H9 (cell line): ENCODE data around the gene PRSS58. TPM values are rescaled to one million over a fixed set of nuclear protein-coding genes. Genes with fewer than 3 reads are reported as not detected.

Source experiments
- DNase-seq: peaks from one replicate; pipeline ENCODE4 v3.0.0-alpha.2; 2017
- H2AFZ ChIP-seq: one replicate; pipeline ENCODE4 v1.6.1; 2013; ENCODE audit warnings: mild to moderate bottlenecking, low read length, control low read depth, moderate library complexity
- H2AK5ac ChIP-seq: 2 replicates; pipeline ENCODE4 v1.6.1; 2013; ENCODE audit warnings: low read length, control low read depth, mixed read lengths; ENCODE audit not compliant: insufficient read length
- H2BK120ac ChIP-seq: one replicate; pipeline ENCODE4 v1.6.1; 2013; ENCODE audit warnings: low read depth, mild to moderate bottlenecking, low read length, control low read depth, inconsistent platforms; ENCODE audit not compliant: poor library complexity, severe bottlenecking
- H2BK12ac ChIP-seq: 2 replicates; pipeline ENCODE4 v1.6.1; 2013; ENCODE audit warnings: low read length, control low read depth, mixed read lengths, low read depth; ENCODE audit not compliant: insufficient read length
- H2BK15ac ChIP-seq: 2 replicates; pipeline ENCODE4 v1.6.1; 2013; ENCODE audit warnings: low read depth, low read length, control low read depth
- H2BK20ac ChIP-seq: one replicate; pipeline ENCODE4 v1.6.1; 2013; ENCODE audit warnings: low read depth, mild to moderate bottlenecking, low read length, control low read depth, inconsistent platforms; ENCODE audit not compliant: poor library complexity, severe bottlenecking
- H2BK5ac ChIP-seq: 2 replicates; pipeline ENCODE4 v1.6.1; 2013; ENCODE audit warnings: low read length, control low read depth, mixed read lengths; ENCODE audit not compliant: insufficient read length
- H3K14ac ChIP-seq: 2 replicates; pipeline ENCODE4 v1.6.1; 2013; ENCODE audit warnings: low read length, control low read depth; ENCODE audit not compliant: insufficient read depth
- H3K18ac ChIP-seq: 2 replicates; pipeline ENCODE4 v1.6.1; 2013; ENCODE audit warnings: low read depth, mild to moderate bottlenecking, mixed read lengths, low read length, control low read depth; ENCODE audit not compliant: insufficient read length
- H3K23ac ChIP-seq: 2 replicates; pipeline ENCODE4 v1.6.1; 2013; ENCODE audit warnings: low read length, control low read depth, mixed read lengths, low read depth; ENCODE audit not compliant: insufficient read length
- H3K23me2 ChIP-seq: 2 replicates; pipeline ENCODE4 v1.6.1; 2013; ENCODE audit warnings: low read depth, mild to moderate bottlenecking, mixed read lengths, low read length, control low read depth; ENCODE audit not compliant: insufficient read length, poor library complexity, severe bottlenecking
- H3K27ac ChIP-seq: 2 replicates; pipeline ENCODE4 v1.5.1; 2013; ENCODE audit warnings: low read length, control low read depth, mixed read lengths, low read depth; ENCODE audit not compliant: insufficient read length
- H3K27me3 ChIP-seq: 2 replicates; pipeline ENCODE4 v1.6.1; 2013; ENCODE audit warnings: low read length, control low read depth, inconsistent platforms; ENCODE audit not compliant: insufficient read depth
- H3K4ac ChIP-seq: 2 replicates; pipeline ENCODE4 v1.6.1; 2013; ENCODE audit warnings: low read depth, mild to moderate bottlenecking, control low read depth, inconsistent platforms, low read length, moderate library complexity
- H3K4me1 ChIP-seq: 2 replicates; pipeline ENCODE4 v1.6.1; 2013; ENCODE audit warnings: low read length, control low read depth, inconsistent platforms; ENCODE audit not compliant: insufficient read depth
- H3K4me2 ChIP-seq: 2 replicates; pipeline ENCODE4 v1.6.1; 2013; ENCODE audit warnings: low read length, control low read depth, mixed read lengths; ENCODE audit not compliant: insufficient read length, insufficient read depth
- H3K56ac ChIP-seq: 2 replicates; pipeline ENCODE4 v1.6.1; 2013; ENCODE audit warnings: low read depth, mild to moderate bottlenecking, mixed read lengths, low read length, control low read depth; ENCODE audit not compliant: insufficient read length
- H3K79me1 ChIP-seq: 2 replicates; pipeline ENCODE4 v1.6.1; 2013; ENCODE audit warnings: low read depth, mild to moderate bottlenecking, moderate library complexity, low read length, control low read depth, inconsistent platforms; ENCODE audit not compliant: insufficient read depth, poor library complexity, severe bottlenecking
- H3K79me2 ChIP-seq: 2 replicates; pipeline ENCODE4 v1.6.1; 2013; ENCODE audit warnings: low read length, control low read depth, inconsistent platforms; ENCODE audit not compliant: insufficient read depth
- H3K9ac ChIP-seq: 2 replicates; pipeline ENCODE4 v1.6.1; 2013; ENCODE audit warnings: low read length, control low read depth, mixed read lengths; ENCODE audit not compliant: insufficient read length; ENCODE audit errors: extremely low read depth
- H3K9me3 ChIP-seq: one replicate; pipeline ENCODE4 v1.6.1; 2013; ENCODE audit warnings: low read depth, low read length, inconsistent platforms; ENCODE audit not compliant: control insufficient read depth
- H3T11ph ChIP-seq: one replicate; pipeline ENCODE4 v1.6.1; 2013; ENCODE audit warnings: mild to moderate bottlenecking, low read length, control low read depth, inconsistent platforms
- H4K20me1 ChIP-seq: one replicate; pipeline ENCODE4 v1.6.1; 2013; ENCODE audit not compliant: control insufficient read depth, insufficient read length, insufficient read depth
- H4K5ac ChIP-seq: 2 replicates; pipeline ENCODE4 v1.6.1; 2013; ENCODE audit warnings: low read depth, mild to moderate bottlenecking, mixed read lengths, low read length, control low read depth; ENCODE audit not compliant: insufficient read length
- H4K8ac ChIP-seq: replicated peaks from 2 replicates; pipeline ENCODE4 v1.6.1; 2013; ENCODE audit warnings: low read length, control low read depth, mixed read lengths, low read depth; ENCODE audit not compliant: insufficient read length
- H4K91ac ChIP-seq: 2 replicates; pipeline ENCODE4 v1.6.1; 2013; ENCODE audit warnings: low read depth, mild to moderate bottlenecking, moderate library complexity, mixed read lengths, low read length, control low read depth; ENCODE audit not compliant: insufficient read length
- H3K27ac Mint-ChIP-seq, 3 experiments: 2 replicates in 2 of 3; 3 replicates in 1 of 3; pipeline ENCODE4 v1.8.0; 2020 to 2021; ENCODE audit warnings: mixed read lengths in 3 of 3, mild to moderate bottlenecking in 1 of 3, moderate library complexity in 1 of 3
- H3K27me3 Mint-ChIP-seq: 2 replicates; pipeline ENCODE4 v1.8.0; 2021; ENCODE audit warnings: low read depth, mild to moderate bottlenecking, moderate library complexity, mixed read lengths
- H3K36me3 Mint-ChIP-seq, 3 experiments: 2 replicates in 2 of 3; 3 replicates in 1 of 3; pipeline ENCODE4 v1.8.0; 2020 to 2021; ENCODE audit warnings: low read depth in 3 of 3, mixed read lengths in 3 of 3; ENCODE audit not compliant: insufficient read depth in 1 of 3
- H3K4me1 Mint-ChIP-seq, 2 experiments: 2 replicates each; pipeline ENCODE4 v1.8.0; 2020; ENCODE audit warnings: mixed read lengths in 2 of 2
- H3K4me3 Mint-ChIP-seq, 2 experiments: 2 replicates in 1 of 2; 3 replicates in 1 of 2; pipeline ENCODE4 v1.8.0; 2020 to 2021; ENCODE audit warnings: mild to moderate bottlenecking in 2 of 2, mixed read lengths in 2 of 2, moderate library complexity in 1 of 2
- H3K9me3 Mint-ChIP-seq, 2 experiments: 2 replicates in 1 of 2; 3 replicates in 1 of 2; pipeline ENCODE4 v1.8.0; 2020; ENCODE audit warnings: mild to moderate bottlenecking in 2 of 2, mixed read lengths in 2 of 2, moderate library complexity in 1 of 2
- CTCF ChIP-seq: fragments of 200-600 bp; sonication (generic); conservative IDR thresholded peaks from 3 replicates; pipeline ENCODE4 v1.8.0; 2021; ENCODE audit warnings: antibody characterized with exemption, mild to moderate bottlenecking
- WGBS: extraction: QIAGEN DNeasy Blood & Tissue Kit; methylation state at CpG from one replicate; pipeline ENCODE4 v1.1.7; 2013; ENCODE audit warnings: missing lambda C conversion rate, low lambda C conversion rate, mixed read lengths; ENCODE audit not compliant: insufficient read length; ENCODE audit errors: extremely low coverage; 5-methylcytosine and 5-hydroxymethylcytosine counted together
- total RNA-seq: library from RNA; stranded (reverse); gene quantifications from 2 replicates; pipeline ENCODE4 v1.2.1, GENCODE V29; 2021

PRSS58 gene
- total RNA-seq, 1 experiment from 2014 or later = not detected

GRCh38 chr7:142272841-142273240, 15.0 kb upstream of the PRSS58 start:
- Histone ChIP-seq H2BK12ac (no peak overlapping the region), H3K4ac (no peak overlapping the region), H4K8ac (no peak overlapping the region), H3T11ph (no peak overlapping the region), H4K5ac (no peak overlapping the region), H3K23me2 (no peaks in the 10 kb centered on the region), H2AK5ac (no peak overlapping the region), H3K56ac (no peak overlapping the region), H2BK15ac (no peak overlapping the region), H4K91ac (no peak overlapping the region), H3K79me1 (no peaks in the 10 kb centered on the region), H3K27me3 (no peaks in the 10 kb centered on the region), H2BK120ac (no peak overlapping the region), H3K4me1 (no peaks in the 10 kb centered on the region), H2AFZ (no peak overlapping the region), H3K23ac (no peak overlapping the region), H3K4me2 (no peak overlapping the region), H3K9me3 (no peaks in the 10 kb centered on the region), H3K14ac (no peak overlapping the region), H3K9ac (no peak overlapping the region), H2BK20ac (no peak overlapping the region), H4K20me1 (no peaks in the 10 kb centered on the region), H3K79me2 (no peaks in the 10 kb centered on the region), H3K18ac (no peak overlapping the region), H2BK5ac (no peak overlapping the region), H3K27ac (no peak overlapping the region)
- H3K9me3 Mint-ChIP-seq = peaks cover 16 to 18% of the 10 kb centered on the region in 2 experiments
- H3K27ac Mint-ChIP-seq = no peak overlapping the region
- H3K4me3 Mint-ChIP-seq = no peak overlapping the region
- H3K27me3 Mint-ChIP-seq = peaks cover 1% of the 10 kb centered on the region
- no CpG with 5 or more reads among the region's 2 CpGs for WGBS
- no peak for DNase-seq
- peaks cover 0 to 13% (median 12%) of the 10 kb centered on the region in 3 experiments; a peak in 5 of 7 replicates for H3K36me3 Mint-ChIP-seq
- TF ChIP-seq CTCF = no peak
- peaks cover 8 to 10% of the 10 kb centered on the region in 2 experiments for H3K4me1 Mint-ChIP-seq
